CD4-positive, alpha-beta T cell treated with Interleukin-10 for 1 hour (primary cell): ENCODE results near the gene NUPR1.
A peak's percentile ranks its signal among the peaks of the same experiment; 100 is the strongest.
"Not testable (repeated sequence)": the region's sequence is repeated elsewhere in the genome, so short reads cannot be mapped to it uniquely, and the experiment has no call there.

Experiments used
- DNase-seq: peaks from one replicate; pipeline ENCODE4 v3.0.0-alpha.2; 2020

Gene NUPR1

GRCh38 chr16:28526201-28527099 lies 12.3 kb downstream of the NUPR1 start:
- DNase-seq = no peak

GRCh38 chr16:28524681-28525171 lies 14.0 kb downstream of the NUPR1 start:
- peak; percentile 24 for DNase-seq

GRCh38 chr16:28522792-28523191 lies 16.0 kb downstream of the NUPR1 start:
- no peak for DNase-seq

GRCh38 chr16:28521436-28521835 lies 17.3 kb downstream of the NUPR1 start:
- DNase-seq = no peak

GRCh38 chr16:28520672-28521071 lies 18.1 kb downstream of the NUPR1 start:
- DNase-seq = no peak

GRCh38 chr16:28514246-28514645 lies 24.5 kb downstream of the NUPR1 start:
- DNase-seq = no peak

- no peak for DNase-seq
Measured at GRCh38 chr16:28513484-28514181, 25.1 kb downstream of the NUPR1 start.

- no peak for DNase-seq
Measured at GRCh38 chr16:28511801-28512789, 26.7 kb downstream of the NUPR1 start.

- DNase-seq = no peak
Measured at GRCh38 chr16:28511031-28511430, 27.7 kb downstream of the NUPR1 start.

GRCh38 chr16:28505489-28506137 lies 33.2 kb downstream of the NUPR1 start:
- no peak for DNase-seq

GRCh38 chr16:28504707-28505404 lies 33.9 kb downstream of the NUPR1 start:
- DNase-seq = no peak

GRCh38 chr16:28503470-28504259 lies 35.1 kb downstream of the NUPR1 start:
- DNase-seq = no peak

- DNase-seq = no peak
Measured at GRCh38 chr16:28502290-28502689, 36.5 kb downstream of the NUPR1 start.

GRCh38 chr16:28501258-28502232 lies 37.2 kb downstream of the NUPR1 start:
- DNase-seq = no peak

- not testable (repeated sequence) for DNase-seq
Measured at GRCh38 chr16:28500476-28501180, 38.1 kb downstream of the NUPR1 start.

GRCh38 chr16:28499854-28500253 lies 38.9 kb downstream of the NUPR1 start:
- DNase-seq = no peak

GRCh38 chr16:28498666-28499381 lies 40.0 kb downstream of the NUPR1 start:
- DNase-seq = no peak
